BJ (cell line): Measurements from ENCODE around the gene UROC1. TPM values are rescaled to one million over a fixed set of nuclear protein-coding genes. Genes with fewer than 3 reads are reported as not detected.

ENCODE experiments used
- CTCF ChIA-PET: fragments of 350-600 bp; formaldehyde crosslinking; extraction: SDS; loops from one replicate; lab custom pipeline; 2021; ENCODE audit warnings: antibody characterized with exemption, inconsistent platforms; lab: Yijun Ruan, JAX
- POLR2A ChIA-PET: fragments of 300-600 bp; sonication (Branson Sonifier 250); formaldehyde crosslinking; extraction: SDS; loops from one replicate; lab custom pipeline; 2021; ENCODE audit warnings: antibody characterized with exemption; lab: Charles Lee
- DNase-seq: peaks from one replicate; pipeline ENCODE4 v3.0.0-alpha.2; 2011; ENCODE audit warnings: low read depth
- H3K27me3 ChIP-seq: 2 replicates; pipeline ENCODE4 v1.6.0; 2011; ENCODE audit warnings: low read length; ENCODE audit not compliant: control insufficient read depth, insufficient read depth
- H3K36me3 ChIP-seq: 2 replicates; pipeline ENCODE4 v1.5.1; 2011; ENCODE audit warnings: low read length; ENCODE audit not compliant: control insufficient read depth, insufficient read depth
- H3K4me3 ChIP-seq: 2 replicates; pipeline ENCODE4 v1.5.1; 2011; ENCODE audit warnings: low read depth, mild to moderate bottlenecking, control low read depth, low read length
- CTCF ChIP-seq: IDR thresholded peaks from 2 replicates; pipeline ENCODE4 v1.5.1; 2011; ENCODE audit warnings: low read depth, mild to moderate bottlenecking, control low read depth, inconsistent platforms, low read length, moderate library complexity; ENCODE audit not compliant: insufficient read depth
- polyA plus RNA-seq: library from polyadenylated mRNA; depleted of rRNA; stranded (reverse); fragments of >200 nt; gene quantifications from 2 replicates; pipeline ENCODE4 v1.2.3, GENCODE V29; 2011

Gene UROC1
- polyA plus RNA-seq, 1 experiment = not detected

DNA sequence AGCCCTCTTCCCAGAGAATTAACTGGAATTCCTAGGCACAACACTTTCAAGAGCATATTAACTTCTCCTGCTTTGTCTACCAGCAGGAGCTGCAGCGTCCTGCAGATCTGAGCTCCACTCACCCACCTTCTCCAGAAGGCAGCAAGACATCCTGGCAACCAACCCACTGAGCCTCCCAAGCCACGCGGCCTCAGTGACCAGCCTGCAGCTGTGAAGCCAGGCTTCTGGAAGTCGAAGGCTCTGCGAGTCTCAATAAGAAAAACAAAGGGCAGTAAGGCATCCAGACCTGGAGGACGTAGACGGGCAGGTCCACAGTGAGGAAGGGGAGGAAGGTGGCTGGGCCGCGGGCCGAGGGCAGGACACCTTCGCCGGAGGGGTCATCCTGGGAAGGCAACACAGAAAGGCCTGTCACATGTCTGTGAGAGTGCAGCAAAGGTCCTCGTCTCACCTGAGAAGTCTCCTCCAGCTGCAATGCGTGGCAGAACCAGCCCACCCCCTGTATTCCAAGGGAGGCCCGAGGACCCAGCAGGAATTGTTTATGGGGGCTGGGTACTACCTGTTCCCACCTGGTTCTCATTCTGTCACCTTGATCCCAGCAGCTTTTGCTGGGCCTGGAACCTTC lies 78.1 kb downstream of the UROC1 start:
- no peak overlapping the region for H3K4me3 ChIP-seq
- ChIA-PET POLR2A (no interaction called here), CTCF (interaction anchor here (0.8 kb wide), 1 partner anchor 193 kb away, joined by 3 read pairs; no protein-coding TSS in a partner anchor)
- no peaks in the 10 kb centered on the region for H3K27me3 ChIP-seq
- no peak for DNase-seq
- peaks cover 11% of the 10 kb centered on the region for H3K36me3 ChIP-seq
- no peak for TF ChIP-seq CTCF

- CTCF ChIA-PET = no interaction called here
Observed at GRCh38 chr3:126438746-126439145, 78.8 kb downstream of the UROC1 start.

DNA sequence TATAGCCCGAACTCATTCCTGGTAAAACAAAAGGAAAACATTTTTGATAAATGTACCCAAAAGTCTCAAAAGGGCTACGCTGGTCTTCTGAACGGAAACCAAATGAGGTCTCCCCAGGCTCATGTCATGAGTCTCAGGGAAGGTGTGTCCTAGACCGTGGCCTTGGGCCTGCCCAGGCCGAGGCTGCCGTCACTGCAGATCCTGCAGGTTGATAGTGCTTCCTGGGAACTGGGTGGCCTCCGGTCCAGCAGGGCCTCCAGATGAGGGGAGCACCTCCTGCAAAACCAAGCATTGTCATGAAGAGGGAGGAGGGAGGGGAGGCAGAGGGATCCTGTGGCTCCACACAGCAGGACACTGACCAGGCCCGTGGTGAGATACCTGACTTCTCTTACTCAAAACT lies 79.4 kb downstream of the UROC1 start:
- TF ChIP-seq CTCF = no peak
- Histone ChIP-seq H3K36me3 (peaks cover 11% of the 10 kb centered on the region), H3K4me3 (no peak overlapping the region), H3K27me3 (no peaks in the 10 kb centered on the region)
- DNase-seq = no peak
- POLR2A ChIA-PET = no interaction called here
- CTCF ChIA-PET = no interaction called here

More at GRCh38 chr3:126438746-126439145, 78.8 kb downstream of the UROC1 start:
- TF ChIP-seq CTCF = no peak
- Histone ChIP-seq H3K27me3 (no peaks in the 10 kb centered on the region), H3K36me3 (peaks cover 11% of the 10 kb centered on the region), H3K4me3 (no peak overlapping the region)
- no peak for DNase-seq
- POLR2A ChIA-PET = no interaction called here

DNA sequence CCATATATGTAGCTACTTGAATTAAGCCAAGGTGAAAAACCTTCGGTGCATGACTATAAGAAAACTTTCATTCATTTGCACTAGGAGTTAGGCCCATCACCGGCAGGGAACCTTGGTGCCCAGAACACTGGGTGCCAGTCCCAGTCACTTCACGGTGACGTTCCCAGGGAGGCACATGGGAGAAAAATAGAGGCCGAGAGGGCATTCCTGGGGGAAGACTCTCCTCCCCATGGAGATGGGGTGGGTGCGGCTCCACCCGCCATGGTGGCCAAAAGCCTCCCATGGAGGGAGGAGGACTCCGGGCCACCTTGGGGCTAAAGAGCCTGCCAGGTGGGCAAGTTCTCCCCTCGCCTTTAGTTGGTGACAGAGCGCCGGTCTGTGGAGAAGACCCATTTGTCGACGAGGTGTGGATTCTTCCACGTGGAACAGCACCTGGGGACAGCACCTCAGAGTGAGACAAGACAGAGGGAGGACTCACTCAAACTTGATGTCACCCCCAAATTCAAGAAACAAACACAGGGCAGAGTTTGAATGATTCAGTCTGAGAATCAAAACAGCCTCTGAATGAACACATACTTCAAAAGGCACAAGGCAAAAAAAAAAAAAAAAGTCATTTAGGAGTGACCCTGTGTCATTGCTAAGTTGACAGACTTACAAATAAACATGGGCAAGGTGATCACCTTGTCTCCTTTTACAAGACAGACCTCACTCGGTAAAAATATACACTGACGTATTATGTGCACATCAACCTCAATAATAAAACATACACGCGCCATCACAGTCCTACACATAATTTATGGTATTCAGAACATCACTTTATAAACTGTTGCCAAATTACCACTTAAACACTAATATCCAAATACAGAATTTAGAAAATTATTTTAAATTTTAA lies 80.5 kb downstream of the UROC1 start:
- no peak for TF ChIP-seq CTCF
- Histone ChIP-seq H3K36me3 (peaks cover 11% of the 10 kb centered on the region), H3K27me3 (no peaks in the 10 kb centered on the region), H3K4me3 (no peak overlapping the region)
- ChIA-PET POLR2A (no interaction called here), CTCF (no interaction called here)
- no peak for DNase-seq

DNA sequence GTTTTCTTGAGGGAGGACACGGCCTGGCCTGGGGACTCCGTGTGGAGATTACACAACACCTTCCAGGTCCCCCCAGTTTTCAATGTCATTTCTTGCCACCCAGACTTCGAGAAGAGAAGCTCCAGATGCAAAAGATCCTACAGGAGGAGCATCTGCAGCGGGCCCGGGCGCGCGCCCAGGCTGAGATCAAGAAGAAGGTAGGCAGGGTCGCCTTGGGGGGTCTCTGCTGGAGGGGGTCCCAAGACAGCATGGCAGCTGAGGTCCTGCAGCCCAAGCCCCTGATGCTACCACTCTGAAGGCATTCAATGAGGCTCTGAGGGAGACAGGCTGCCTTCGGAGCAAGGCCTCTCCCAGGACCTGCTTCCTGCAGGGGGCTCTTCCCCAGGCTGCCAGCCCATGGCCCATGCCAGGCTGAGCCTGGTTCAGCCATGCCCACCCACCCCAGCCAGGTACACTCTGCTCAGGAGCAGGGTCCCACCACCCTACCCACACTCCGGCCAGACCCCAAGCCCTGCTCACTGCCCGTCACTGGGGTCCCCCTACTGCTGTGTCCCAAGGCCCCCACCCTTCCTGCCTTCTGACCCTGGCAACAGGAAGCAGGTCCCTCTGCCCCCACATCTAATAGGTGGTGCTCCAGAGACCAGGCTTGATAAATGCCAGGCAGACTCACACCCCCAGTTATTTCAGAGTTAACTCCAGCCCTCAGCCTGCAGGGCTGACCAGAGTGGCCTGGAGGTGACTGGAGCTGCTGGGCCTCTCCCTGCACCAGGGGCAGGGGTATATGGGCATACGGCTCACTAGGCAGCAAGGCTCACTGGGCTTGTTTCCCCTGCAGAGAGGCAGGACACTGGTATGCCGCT lies 81.9 kb downstream of the UROC1 start:
- Histone ChIP-seq H3K4me3 (no peak overlapping the region), H3K27me3 (no peaks in the 10 kb centered on the region), H3K36me3 (peaks cover 7% of the 10 kb centered on the region)
- ChIA-PET CTCF (no interaction called here), POLR2A (no interaction called here)
- no peak for DNase-seq
- no peak for TF ChIP-seq CTCF
